Cardiac muscle cell (in vitro differentiated cells and primary cell): Measurements from ENCODE around the gene RAD18. TPM values are rescaled to one million over a fixed set of nuclear protein-coding genes. Genes with fewer than 3 reads are reported as not detected.

Source experiments
- DNase-seq, 2 donors: peaks; one replicate each; pipeline versions ENCODE4 v3.0.0 to v3.0.0-alpha.2; 2010 to 2017; ENCODE audit warnings: low read depth in 1 of 2, low spot score in 1 of 2
- H3K27ac ChIP-seq: fragments of 200-600 bp; sonication (generic); 2 replicates; pipeline ENCODE4 v1.5.1; 2016
- H3K27me3 ChIP-seq: fragments of 200-600 bp; sonication (generic); 2 replicates; pipeline ENCODE4 v1.6.0; 2016; ENCODE audit warnings: control low read depth
- H3K36me3 ChIP-seq: fragments of 200-600 bp; sonication (generic); 2 replicates; pipeline ENCODE4 v1.5.1; 2016; ENCODE audit warnings: control low read depth
- H3K4me1 ChIP-seq: fragments of 200-600 bp; sonication (generic); 2 replicates; pipeline ENCODE4 v1.8.1; 2017; ENCODE audit warnings: low read depth, mild to moderate bottlenecking, mixed run types
- H3K4me3 ChIP-seq: fragments of 200-600 bp; sonication (generic); 2 replicates; pipeline ENCODE4 v1.5.1; 2016; ENCODE audit warnings: mild to moderate bottlenecking
- H3K9me3 ChIP-seq: fragments of 200-600 bp; sonication (generic); 2 replicates; pipeline ENCODE4 v1.5.1; 2017; ENCODE audit warnings: low read depth, mild to moderate bottlenecking, control low read depth
- CTCF ChIP-seq: IDR thresholded peaks from 2 replicates; pipeline ENCODE4 v1.5.1; 2012; ENCODE audit warnings: low read depth, mild to moderate bottlenecking, low read length
- polyA plus RNA-seq: library from polyadenylated mRNA; unstranded; fragments of >200 nt; fragmentation: Nextera tagmentation; extraction: Ambion mirVana; gene quantifications from 2 replicates; pipeline ENCODE4 v1.2.1, GENCODE V29; 2016
- total RNA-seq: library from RNA; depleted of rRNA; stranded (reverse); fragments of >200 nt; gene quantifications from 2 replicates; pipeline ENCODE4 v1.2.3, GENCODE V29; 2016

RAD18 gene
- total and polyA plus RNA-seq, 2 experiments from 2014 or later: 5.9 to 7.8 TPM

- no peak for TF ChIP-seq CTCF
- Histone ChIP-seq H3K36me3 (no peaks in the 10 kb centered on the region), H3K9me3 (no peaks in the 10 kb centered on the region), H3K27me3 (no peaks in the 10 kb centered on the region), H3K4me1 (no peaks in the 10 kb centered on the region), H3K4me3 (no peak overlapping the region), H3K27ac (no peak overlapping the region)
- no peak for DNase-seq
Observed at GRCh38 chr3:8864402-8865350, 98.6 kb downstream of the RAD18 start.

GRCh38 chr3:8863891-8864290, 99.4 kb downstream of the RAD18 start:
- H3K27me3 ChIP-seq: no peaks in the 10 kb centered on the region
- TF ChIP-seq CTCF: no peak
- no peak overlapping the region for H3K4me3 ChIP-seq
- no peaks in the 10 kb centered on the region for H3K4me1 ChIP-seq
- H3K9me3 ChIP-seq: no peaks in the 10 kb centered on the region
- DNase-seq: no peak
- no peaks in the 10 kb centered on the region for H3K36me3 ChIP-seq
- no peak overlapping the region for H3K27ac ChIP-seq

- DNase-seq: no peak
- no peak for TF ChIP-seq CTCF
- Histone ChIP-seq H3K9me3 (no peaks in the 10 kb centered on the region), H3K4me3 (no peak overlapping the region), H3K27ac (no peak overlapping the region), H3K36me3 (no peaks in the 10 kb centered on the region), H3K27me3 (no peaks in the 10 kb centered on the region), H3K4me1 (no peaks in the 10 kb centered on the region)
Observed at GRCh38 chr3:8857720-8858367, 105.4 kb downstream of the RAD18 start.

GRCh38 chr3:8856721-8857120, 106.6 kb downstream of the RAD18 start:
- H3K9me3 ChIP-seq: no peaks in the 10 kb centered on the region
- H3K4me1 ChIP-seq: no peaks in the 10 kb centered on the region
- no peak overlapping the region for H3K4me3 ChIP-seq
- no peak overlapping the region for H3K27ac ChIP-seq
- TF ChIP-seq CTCF: no peak
- DNase-seq: no peak
- no peaks in the 10 kb centered on the region for H3K27me3 ChIP-seq
- no peaks in the 10 kb centered on the region for H3K36me3 ChIP-seq

GRCh38 chr3:8856071-8856470, 107.2 kb downstream of the RAD18 start:
- Histone ChIP-seq H3K27me3 (no peaks in the 10 kb centered on the region), H3K27ac (no peak overlapping the region), H3K36me3 (no peaks in the 10 kb centered on the region), H3K9me3 (no peaks in the 10 kb centered on the region), H3K4me3 (no peak overlapping the region), H3K4me1 (no peaks in the 10 kb centered on the region)
- DNase-seq: no peak
- no peak for TF ChIP-seq CTCF
